NCI-H82 treated with DMSO at 0.1 percent for 48 hours (cell line): ENCODE data around the gene REXO1.

Source experiments
- DNase-seq: peaks from one replicate; lab custom pipeline; 2025; ENCODE audit not compliant: unreplicated experiment; lab: John Stamatoyannopoulos, UW

The REXO1 gene

GRCh38 chr19:1816530-1817298 lies 31.6 kb downstream of the REXO1 start:
- DNase-seq: no peak

GRCh38 chr19:1815605-1816529 lies 32.4 kb downstream of the REXO1 start:
- no peak for DNase-seq

GRCh38 chr19:1814833-1815604 lies 33.3 kb downstream of the REXO1 start:
- DNase-seq: no peak

GRCh38 chr19:1814391-1814790 lies 33.9 kb downstream of the REXO1 start:
- DNase-seq: no peak

GRCh38 chr19:1813192-1814182 lies 34.8 kb downstream of the REXO1 start:
- no peak for DNase-seq

- peak; percentile 85 for DNase-seq
Observed at GRCh38 chr19:1812426-1813191, 35.7 kb downstream of the REXO1 start.

- DNase-seq: no peak
Observed at GRCh38 chr19:1811942-1812425, 36.3 kb downstream of the REXO1 start, which contains the start of gene ATP8B3. ATP8B3 (minus strand) TSS chr19:1812276; CDS start chr19:1811736, 540 bp downstream.

GRCh38 chr19:1811472-1811894 lies 36.8 kb downstream of the REXO1 start:
- no peak for DNase-seq

GRCh38 chr19:1810439-1811160 lies 37.7 kb downstream of the REXO1 start:
- no peak for DNase-seq

GRCh38 chr19:1809678-1810077 lies 38.6 kb downstream of the REXO1 start:
- no peak for DNase-seq

GRCh38 chr19:1808395-1808731 lies 39.9 kb downstream of the REXO1 start:
- DNase-seq: no peak

- DNase-seq: no peak
Observed at GRCh38 chr19:1807695-1808394, 40.4 kb downstream of the REXO1 start.

- DNase-seq: no peak
Observed at GRCh38 chr19:1807030-1807694, 41.1 kb downstream of the REXO1 start.

- no peak for DNase-seq
Observed at GRCh38 chr19:1806184-1807029, 41.9 kb downstream of the REXO1 start.

GRCh38 chr19:1805401-1806183 lies 42.7 kb downstream of the REXO1 start:
- no peak for DNase-seq

- no peak for DNase-seq
Observed at GRCh38 chr19:1804858-1805257, 43.4 kb downstream of the REXO1 start.
